H1 (cell line): ENCODE measurements around the gene RIMBP2. TPM values are rescaled to one million over a fixed set of nuclear protein-coding genes. Genes with fewer than 3 reads are reported as not detected.

Experiments
- CTCF ChIA-PET: fragments of 300-600 bp; sonication (Branson Sonifier 250); formaldehyde crosslinking; loops from one replicate; lab custom pipeline; 2021; ENCODE audit not compliant: partially characterized antibody; lab: Charles Lee
- POLR2A ChIA-PET: fragments of 300-600 bp; sonication (Branson Sonifier 250); formaldehyde crosslinking; loops from one replicate; lab custom pipeline; 2021; ENCODE audit warnings: inconsistent platforms; ENCODE audit not compliant: partially characterized antibody; lab: Charles Lee
- DNase-seq, 2 experiments: peaks; one replicate each; pipeline versions ENCODE4 v3.0.0 to v3.0.0-alpha.2; 2010 to 2022; ENCODE audit warnings: low spot score in 2 of 2, low read depth in 1 of 2, mixed read lengths in 1 of 2
- FAIRE-seq: peaks from 2 replicates; lab custom pipeline; 2011; peaks lifted over from hg19 to GRCh38; lab: Jason Lieb, UNC
- H2AFZ ChIP-seq: 2 replicates; pipeline ENCODE4 v1.8.1; 2012; ENCODE audit warnings: low read length, inconsistent platforms
- H2AK5ac ChIP-seq: 2 replicates; pipeline ENCODE4 v1.6.1; 2013; ENCODE audit warnings: low read depth, low read length
- H2BK120ac ChIP-seq: replicated peaks from 2 replicates; pipeline ENCODE3; 2013; ENCODE audit warnings: low read depth, low read length, inconsistent platforms
- H2BK12ac ChIP-seq: 2 replicates; pipeline ENCODE4 v1.6.1; 2013; ENCODE audit warnings: low read depth, low read length
- H2BK15ac ChIP-seq: 2 replicates; pipeline ENCODE4 v1.6.1; 2013; ENCODE audit warnings: low read length
- H2BK20ac ChIP-seq: 2 replicates; pipeline ENCODE4 v1.6.1; 2013; ENCODE audit warnings: low read length
- H2BK5ac ChIP-seq: 2 replicates; pipeline ENCODE4 v1.6.1; 2013; ENCODE audit warnings: low read depth, low read length
- H3K14ac ChIP-seq: 2 replicates; pipeline ENCODE4 v1.6.1; 2013; ENCODE audit warnings: inconsistent platforms; ENCODE audit not compliant: insufficient read length
- H3K18ac ChIP-seq: 2 replicates; pipeline ENCODE4 v1.6.1; 2013; ENCODE audit warnings: low read length; ENCODE audit errors: extremely low read depth
- H3K23ac ChIP-seq: 2 replicates; pipeline ENCODE4 v1.6.1; 2013; ENCODE audit warnings: inconsistent platforms; ENCODE audit not compliant: insufficient read length
- H3K23me2 ChIP-seq: 2 replicates; pipeline ENCODE4 v1.6.1; 2013; ENCODE audit warnings: low read depth, low read length
- H3K27ac ChIP-seq: 2 replicates; pipeline ENCODE4 v1.6.1; 2011; ENCODE audit warnings: low read depth, low read length, inconsistent platforms
- H3K27me3 ChIP-seq, 4 experiments: replicated peaks in 1 of 4; 1 replicate in 1 of 4; 2 replicates in 3 of 4; pipeline versions ENCODE4 v1.6.1 to v1.8.1; 2011 to 2013; ENCODE audit warnings: low read length in 3 of 4, mild to moderate bottlenecking in 3 of 4, inconsistent platforms in 2 of 4, mixed read lengths in 2 of 4, moderate library complexity in 1 of 4; ENCODE audit not compliant: control insufficient read depth in 3 of 4, insufficient read depth in 3 of 4; ENCODE audit errors: extremely low read depth in 1 of 4
- H3K36me3 ChIP-seq, 4 experiments: 2 replicates each; pipeline versions ENCODE4 v1.6.1 to v1.8.1; 2011 to 2013; ENCODE audit warnings: mild to moderate bottlenecking in 4 of 4, low read length in 3 of 4, moderate library complexity in 2 of 4, control low read depth in 1 of 4, inconsistent platforms in 1 of 4; ENCODE audit not compliant: insufficient read depth in 4 of 4, control insufficient read depth in 2 of 4
- H3K4ac ChIP-seq: replicated peaks from 2 replicates; pipeline ENCODE3; 2013; ENCODE audit warnings: low read length, low read depth, mixed read lengths, inconsistent platforms; ENCODE audit not compliant: insufficient read length
- H3K4me1 ChIP-seq, 4 experiments: replicated peaks in 1 of 4; 1 replicate in 1 of 4; 2 replicates in 3 of 4; pipeline versions ENCODE4 v1.6.1 to v1.8.1; 2011 to 2013; ENCODE audit warnings: low read length in 3 of 4, inconsistent platforms in 2 of 4, mixed read lengths in 1 of 4; ENCODE audit not compliant: insufficient read depth in 4 of 4, control insufficient read depth in 3 of 4
- H3K4me2 ChIP-seq, 2 experiments: 2 replicates each; pipeline versions ENCODE4 v1.6.1 to v1.8.1; 2011 to 2013; ENCODE audit warnings: low read depth in 2 of 2, low read length in 2 of 2, control low read depth in 1 of 2, inconsistent platforms in 1 of 2, mild to moderate bottlenecking in 1 of 2; ENCODE audit not compliant: insufficient read depth in 1 of 2
- H3K4me3 ChIP-seq, 4 experiments: fragments of 200-600, 300-600 bp in 1 of 4; sonication (generic), shearing (Covaris generic), sonication (Bioruptor Twin) in 1 of 4; 2 replicates each; pipeline versions ENCODE4 v1.5.1 to v1.8.1; 2011 to 2016; ENCODE audit warnings: low read length in 4 of 4, low read depth in 3 of 4, control low read depth in 2 of 4, inconsistent platforms in 2 of 4, mild to moderate bottlenecking in 2 of 4, mixed read lengths in 1 of 4, moderate library complexity in 1 of 4; ENCODE audit not compliant: insufficient read depth in 2 of 4; ENCODE audit errors: extremely low read depth in 1 of 4
- H3K56ac ChIP-seq: replicated peaks from 2 replicates; pipeline ENCODE3; 2013; ENCODE audit warnings: low read depth, mild to moderate bottlenecking, mixed read lengths, low read length, inconsistent platforms; ENCODE audit not compliant: insufficient read length
- H3K79me1 ChIP-seq: 2 replicates; pipeline ENCODE4 v1.6.1; 2013; ENCODE audit warnings: low read depth, low read length, control low read depth
- H3K79me2 ChIP-seq, 2 experiments: 2 replicates each; pipeline versions ENCODE4 v1.6.1 to v1.8.1; 2012 to 2013; ENCODE audit warnings: low read length in 2 of 2, mild to moderate bottlenecking in 2 of 2, inconsistent platforms in 1 of 2; ENCODE audit not compliant: insufficient read depth in 2 of 2, control insufficient read depth in 1 of 2
- H3K9ac ChIP-seq, 4 experiments: replicated peaks in 1 of 4; 1 replicate in 1 of 4; 2 replicates in 3 of 4; pipeline versions ENCODE4 v1.6.1 to v1.8.1; 2011 to 2013; ENCODE audit warnings: low read depth in 3 of 4, low read length in 3 of 4, control low read depth in 2 of 4, mild to moderate bottlenecking in 2 of 4, moderate library complexity in 2 of 4, inconsistent platforms in 1 of 4; ENCODE audit errors: extremely low read depth in 1 of 4
- H3K9me3 ChIP-seq, 2 experiments: 2 replicates each; pipeline versions ENCODE4 v1.6.1 to v1.8.1; 2012 to 2013; ENCODE audit warnings: mild to moderate bottlenecking in 2 of 2, moderate library complexity in 2 of 2, control low read depth in 1 of 2, inconsistent platforms in 1 of 2, low read depth in 1 of 2, low read length in 1 of 2, mixed read lengths in 1 of 2; ENCODE audit not compliant: insufficient read depth in 2 of 2
- H4K20me1 ChIP-seq, 2 experiments: replicated peaks in 1 of 2; 2 replicates each; pipeline versions ENCODE3 to v1.8.1; 2011 to 2013; ENCODE audit warnings: inconsistent platforms in 2 of 2, low read length in 2 of 2, mild to moderate bottlenecking in 1 of 2; ENCODE audit not compliant: insufficient read depth in 2 of 2, control insufficient read depth in 1 of 2
- H4K5ac ChIP-seq: 2 replicates; pipeline ENCODE4 v1.6.1; 2013; ENCODE audit warnings: low read length, low read depth, mixed read lengths, inconsistent platforms; ENCODE audit not compliant: insufficient read length
- H4K8ac ChIP-seq: 2 replicates; pipeline ENCODE4 v1.8.0; 2013; ENCODE audit warnings: mild to moderate bottlenecking, moderate library complexity, low read length, inconsistent platforms; ENCODE audit not compliant: insufficient read depth; ENCODE audit errors: extremely low read depth
- H4K91ac ChIP-seq: replicated peaks from 2 replicates; pipeline ENCODE3; 2013; ENCODE audit warnings: low read length, mixed read lengths, inconsistent platforms; ENCODE audit not compliant: insufficient read length
- CREB1 ChIP-seq: IDR thresholded peaks from 2 replicates; pipeline ENCODE4 v1.6.1; 2012; ENCODE audit warnings: inconsistent platforms
- GABPA ChIP-seq: IDR thresholded peaks from 2 replicates; pipeline ENCODE4 v1.6.1; 2011; ENCODE audit warnings: mild to moderate bottlenecking, low read length, moderate library complexity, borderline replicate concordance; ENCODE audit not compliant: insufficient read depth
- RFX5 ChIP-seq: IDR thresholded peaks from 2 replicates; pipeline ENCODE4 v1.6.1; 2011; ENCODE audit warnings: low read depth, low read length, improper control_type of control experiment, borderline replicate concordance
- SRF ChIP-seq: IDR thresholded peaks from 2 replicates; pipeline ENCODE4 v1.6.1; 2011; ENCODE audit warnings: mild to moderate bottlenecking, low read depth, low read length, moderate library complexity
- WGBS, 2 experiments: shearing (Covaris generic) in 1 of 2; methylation state at CpG; one replicate each; pipeline versions ENCODE4 v1.1.6 to v1.1.7; 2013 to 2015; ENCODE audit warnings: low lambda C conversion rate in 2 of 2, mixed read lengths in 2 of 2, inconsistent platforms in 1 of 2, low coverage in 1 of 2, missing lambda C conversion rate in 1 of 2; ENCODE audit not compliant: insufficient replicate concordance in 2 of 2, insufficient coverage in 1 of 2, insufficient read length in 1 of 2; ENCODE audit errors: extremely low coverage in 1 of 2, missing lambda C conversion rate in 1 of 2; 5-methylcytosine and 5-hydroxymethylcytosine counted together
- polyA plus RNA-seq, 7 experiments: library from polyadenylated mRNA; depleted of rRNA in 3 of 7; stranded (reverse) in 5 of 7; unstranded in 2 of 7; fragments of >200 nt in 5 of 7; fragments of 200-250 nt in 2 of 7; gene quantifications; 1 replicate in 5 of 7; 2 replicates in 1 of 7; 4 replicates in 1 of 7; pipeline versions ENCODE4 v1.2.1 to v1.2.3, GENCODE V29; 2011 to 2013; ENCODE audit warnings: missing spikeins in 2 of 7, mixed read lengths in 2 of 7
- total RNA-seq: library from RNA; stranded (reverse); fragmentation: NEBNext Ultra II Directional; extraction: Animal tissue kit (Norgen Biotek cat#: 25700); gene quantifications from 2 replicates; pipeline ENCODE4 v1.2.1, GENCODE V29; 2021

The RIMBP2 gene
- total and polyA plus RNA-seq, 2 of the 8 experiments (the other 6 are each of a cell fraction or from before 2014, with no cell fraction given): 0.18 to 0.65 TPM

GRCh38 chr12:130634866-130635265 is 81.2 kb downstream of the RIMBP2 start:
- Histone ChIP-seq H2BK12ac (no peak overlapping the region; the same call in 1 of the 2 replicates), H2BK15ac (no peak overlapping the region), H3K79me2 (no peaks in the 10 kb centered on the region), H3K9me3 (peaks cover 0 to 5% of the 10 kb centered on the region in 2 experiments; a peak in 1 of 4 replicates), H3K18ac (no peak overlapping the region), H3K14ac (no peak overlapping the region), H4K5ac (no peak overlapping the region), H3K79me1 (no peaks in the 10 kb centered on the region), H3K4me2 (no peak overlapping the region; a peak in 1 of 4 replicates), H3K23ac (no peak overlapping the region), H2AFZ (no peak overlapping the region), H2BK120ac (no peak overlapping the region), H2AK5ac (no peak overlapping the region), H3K4me3 (no peak overlapping the region), H3K9ac (no peak overlapping the region), H3K56ac (no peak overlapping the region), H4K91ac (no peak overlapping the region), H4K8ac (no peak overlapping the region), H3K4ac (no peak overlapping the region), H3K36me3 (no peaks in the 10 kb centered on the region), H3K4me1 (peaks cover 2 to 13% (median 6%) of the 10 kb centered on the region in 4 experiments), H3K27ac (no peak overlapping the region), H3K27me3 (peaks cover 0 to 7% (median 3%) of the 10 kb centered on the region in 4 experiments; a peak in 3 of 7 replicates), H3K23me2 (0 out of 2 replicates have a peak, but pooled peaks cover 4% of the 10 kb centered on the region), H2BK20ac (0 out of 2 replicates have a peak overlapping the region, but pooled peaks have one; percentile 27), H2BK5ac (0 out of 2 replicates have a peak overlapping the region, but pooled peaks have one; percentile 8), H4K20me1 (no peaks in the 10 kb centered on the region)
- TF ChIP-seq GABPA: no peak
- no peak for TF ChIP-seq CREB1
- TF ChIP-seq RFX5: no peak
- TF ChIP-seq SRF: no peak
- 89% methylated on average over 4 of the region's 4 CpGs; no CpG with 5 or more reads in 1 of the 2 experiments for WGBS, 2 experiments
- DNase-seq (no peak), FAIRE-seq (no peak)
- ChIA-PET POLR2A (no interaction called here), CTCF (interaction anchor here (0.7 to 3.2 kb wide), 10 partner anchors 11 to 354 kb away, joined by 3 to 11 read pairs (median 4); partner anchors contain the start of gene RIMBP2)
